ENCODE measurements around the gene SPHK1. TPM values are rescaled to one million over a fixed set of nuclear protein-coding genes. Genes with fewer than 3 reads are reported as not detected.

Gene SPHK1
- total RNA-seq, 1 donor from 2014 or later, result 3.1 TPM

DNA sequence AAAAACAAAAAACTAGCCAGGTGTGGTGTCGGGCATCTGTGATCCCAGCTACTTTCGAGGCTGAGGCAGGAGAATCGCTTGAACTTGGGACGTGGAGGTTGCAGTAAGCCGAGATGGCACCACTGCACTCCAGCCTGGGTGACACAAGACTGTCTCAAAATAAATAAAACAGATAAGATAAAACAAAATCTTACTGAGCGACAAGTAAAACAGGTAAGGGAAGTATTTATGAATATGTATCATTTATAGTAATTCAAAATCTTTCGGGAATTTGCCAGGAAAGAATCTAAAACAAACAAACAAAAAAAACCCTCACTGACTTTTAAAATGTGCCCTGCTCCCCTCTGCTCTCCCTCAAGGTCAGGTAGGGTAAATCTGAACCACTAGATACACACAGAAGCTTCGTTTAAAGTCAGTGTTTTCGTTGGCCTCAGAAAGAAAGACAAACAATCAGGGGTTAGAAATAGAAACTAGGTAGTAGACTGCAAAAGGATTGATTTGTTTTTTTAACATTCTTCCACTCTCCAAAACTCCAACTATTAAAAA lies 32.8 kb upstream of the SPHK1 start:
- DNase-seq, result no peak
- Mint-ChIP-seq H3K36me3 (ENCODE audit: unreplicated experiment) (no peaks in the 10 kb centered on the region), H3K4me3 (ENCODE audit: unreplicated experiment) (peak overlapping the region; percentile 96), H3K4me1 (ENCODE audit: low read depth, unreplicated experiment) (peaks cover 10% of the 10 kb centered on the region), H3K27ac (ENCODE audit: unreplicated experiment) (peak overlapping the region; percentile 62), H3K9me3 (ENCODE audit: unreplicated experiment) (peaks cover 6% of the 10 kb centered on the region), H3K27me3 (ENCODE audit: unreplicated experiment) (peaks cover 3% of the 10 kb centered on the region)
- TF ChIP-seq, protein P1, sequence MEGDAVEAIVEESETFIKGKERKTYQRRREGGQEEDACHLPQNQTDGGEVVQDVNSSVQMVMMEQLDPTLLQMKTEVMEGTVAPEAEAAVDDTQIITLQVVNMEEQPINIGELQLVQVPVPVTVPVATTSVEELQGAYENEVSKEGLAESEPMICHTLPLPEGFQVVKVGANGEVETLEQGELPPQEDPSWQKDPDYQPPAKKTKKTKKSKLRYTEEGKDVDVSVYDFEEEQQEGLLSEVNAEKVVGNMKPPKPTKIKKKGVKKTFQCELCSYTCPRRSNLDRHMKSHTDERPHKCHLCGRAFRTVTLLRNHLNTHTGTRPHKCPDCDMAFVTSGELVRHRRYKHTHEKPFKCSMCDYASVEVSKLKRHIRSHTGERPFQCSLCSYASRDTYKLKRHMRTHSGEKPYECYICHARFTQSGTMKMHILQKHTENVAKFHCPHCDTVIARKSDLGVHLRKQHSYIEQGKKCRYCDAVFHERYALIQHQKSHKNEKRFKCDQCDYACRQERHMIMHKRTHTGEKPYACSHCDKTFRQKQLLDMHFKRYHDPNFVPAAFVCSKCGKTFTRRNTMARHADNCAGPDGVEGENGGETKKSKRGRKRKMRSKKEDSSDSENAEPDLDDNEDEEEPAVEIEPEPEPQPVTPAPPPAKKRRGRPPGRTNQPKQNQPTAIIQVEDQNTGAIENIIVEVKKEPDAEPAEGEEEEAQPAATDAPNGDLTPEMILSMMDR (IDR thresholded peaks at IDR 0.05; ENCODE audit: partially characterized antibody, unreplicated experiment), result no peak

DNA sequence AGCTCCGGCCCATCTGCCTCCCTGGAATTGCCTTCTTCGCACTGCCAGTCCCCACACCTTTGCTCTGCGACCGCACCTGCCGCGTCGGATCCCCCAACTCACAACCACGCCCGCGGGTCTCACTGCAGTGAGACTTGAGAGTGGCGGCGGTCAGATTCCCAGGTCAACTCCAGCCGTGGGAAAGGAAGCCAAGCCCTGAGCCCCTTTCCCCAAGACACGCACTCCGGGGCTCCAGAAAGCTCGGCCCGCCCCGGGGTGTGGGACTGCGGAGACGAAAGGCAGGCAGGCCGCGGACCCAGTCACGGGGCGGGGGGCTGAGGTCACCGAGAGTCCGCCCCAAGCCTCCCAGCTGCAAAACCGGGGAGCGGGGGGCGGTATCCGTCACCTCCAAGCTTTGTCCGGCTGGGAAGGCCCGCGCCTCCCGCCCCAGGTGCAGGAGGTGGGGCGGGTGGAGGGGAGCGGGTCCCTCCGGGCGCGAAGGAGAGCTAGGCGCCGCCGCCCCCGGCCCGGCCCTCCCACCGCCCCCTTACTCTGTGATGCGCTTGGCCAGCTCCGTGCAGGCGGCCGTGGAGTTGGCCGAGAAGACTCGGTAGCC lies 31.3 kb upstream of the SPHK1 start:
- DNase-seq, result peak; percentile 53
- peaks cover 8% of the 10 kb centered on the region for H3K9me3 Mint-ChIP-seq (ENCODE audit: unreplicated experiment)

DNA sequence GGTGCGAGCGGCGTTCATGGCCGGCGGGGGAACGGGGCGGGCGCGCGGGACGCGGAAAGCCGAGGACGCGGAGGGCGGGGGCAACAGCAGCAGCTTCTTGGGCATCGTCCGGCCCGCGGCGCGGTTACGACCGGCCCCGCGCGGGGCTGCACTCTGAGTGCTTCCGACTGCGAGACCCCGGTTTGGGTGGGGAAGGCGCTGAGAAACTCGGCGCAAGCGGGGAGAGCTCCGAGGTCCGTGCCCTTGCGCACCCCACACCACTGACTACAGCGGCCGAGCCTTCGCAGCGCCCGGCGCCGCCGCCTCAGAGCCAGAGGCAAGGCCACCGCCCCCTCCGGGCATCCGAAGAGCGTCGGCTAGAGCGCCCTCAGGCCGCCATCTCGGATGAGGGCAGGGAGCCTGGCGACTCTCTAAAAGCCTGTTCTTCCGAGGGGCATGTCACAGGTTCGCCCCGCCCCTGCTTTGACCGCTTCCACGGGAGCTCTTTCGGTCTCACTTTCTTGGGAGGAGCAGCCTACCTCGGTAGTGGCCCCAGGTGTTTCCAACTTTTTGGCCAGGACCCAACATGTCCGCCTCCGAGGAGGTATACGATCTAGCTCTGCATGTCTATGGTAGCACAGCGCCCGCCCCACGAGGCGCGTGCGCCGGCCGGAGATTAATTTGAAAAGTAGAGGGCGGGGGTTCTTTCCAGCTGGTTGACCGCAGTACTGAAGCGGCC lies 30.7 kb upstream of the SPHK1 start, which contains the start of gene PRPSAP1:
PRPSAP1 (minus strand) TSS at position 318 of the 718 bp plus-strand sequence; CDS start at position 105, 213 bp downstream.
- Mint-ChIP-seq H3K27ac (ENCODE audit: unreplicated experiment) (peak within 1 kb of the TSS; percentile 99), H3K36me3 (ENCODE audit: unreplicated experiment) (no peaks in the 10 kb centered on the region), H3K9me3 (ENCODE audit: unreplicated experiment) (peaks cover 8% of the 10 kb centered on the region), H3K4me3 (ENCODE audit: unreplicated experiment) (peak within 1 kb of the TSS; percentile 96), H3K27me3 (ENCODE audit: unreplicated experiment) (peaks cover 3% of the 10 kb centered on the region), H3K4me1 (ENCODE audit: low read depth, unreplicated experiment) (peaks cover 10% of the 10 kb centered on the region)
- TF ChIP-seq, protein P1 (IDR thresholded peaks at IDR 0.05; ENCODE audit: partially characterized antibody, unreplicated experiment), result no peak
- peak; percentile 90 for DNase-seq

More for the DNA sequence above, 31.3 kb upstream of the SPHK1 start:
- TF ChIP-seq, protein P1 (IDR thresholded peaks at IDR 0.05; ENCODE audit: partially characterized antibody, unreplicated experiment), result no peak
- no peaks in the 10 kb centered on the region for H3K36me3 Mint-ChIP-seq (ENCODE audit: unreplicated experiment)
- peaks cover 3% of the 10 kb centered on the region for H3K27me3 Mint-ChIP-seq (ENCODE audit: unreplicated experiment)
- peaks cover 10% of the 10 kb centered on the region for H3K4me1 Mint-ChIP-seq (ENCODE audit: low read depth, unreplicated experiment)
- peak overlapping the region; percentile 80 for H3K27ac Mint-ChIP-seq (ENCODE audit: unreplicated experiment)
- H3K4me3 Mint-ChIP-seq (ENCODE audit: unreplicated experiment), result peak overlapping the region; percentile 96

DNA sequence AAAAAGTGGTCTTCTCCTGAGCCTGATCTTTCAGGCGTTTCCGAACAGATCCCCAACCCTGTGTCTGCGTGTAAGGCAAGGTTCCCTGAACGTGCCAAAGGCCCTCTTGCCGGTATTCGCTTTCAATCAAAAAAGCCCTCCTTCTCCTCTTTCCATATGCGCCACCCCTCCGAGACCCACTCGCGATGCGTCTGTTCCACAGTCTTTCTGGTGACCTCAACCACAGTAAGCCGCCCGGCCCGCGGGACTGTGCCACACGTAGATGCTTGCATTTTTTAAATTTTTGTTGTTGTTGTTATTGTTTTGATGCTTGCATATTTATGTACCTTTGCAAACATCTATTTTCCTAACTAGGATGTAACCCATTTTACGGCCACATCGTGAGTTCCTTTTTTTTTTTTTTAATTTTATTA lies 30.1 kb upstream of the SPHK1 start:
- peaks cover 3% of the 10 kb centered on the region for H3K27me3 Mint-ChIP-seq (ENCODE audit: unreplicated experiment)
- H3K4me1 Mint-ChIP-seq (ENCODE audit: low read depth, unreplicated experiment), result peaks cover 10% of the 10 kb centered on the region
- no peaks in the 10 kb centered on the region for H3K36me3 Mint-ChIP-seq (ENCODE audit: unreplicated experiment)
- TF ChIP-seq, protein P1 (IDR thresholded peaks at IDR 0.05; ENCODE audit: partially characterized antibody, unreplicated experiment), result no peak
- peak overlapping the region; percentile 99 for H3K27ac Mint-ChIP-seq (ENCODE audit: unreplicated experiment)
- H3K9me3 Mint-ChIP-seq (ENCODE audit: unreplicated experiment), result peaks cover 8% of the 10 kb centered on the region
- H3K4me3 Mint-ChIP-seq (ENCODE audit: unreplicated experiment), result peak overlapping the region; percentile 92
- no peak for DNase-seq

Data from glutamatergic neuron (in vitro differentiated cells).